Neural cell (in vitro differentiated cells): Measurements from ENCODE around the gene MRPL23.

Source experiments
- CTCF ChIP-seq: fragments of 450-650 bp; IDR thresholded peaks from 2 replicates; pipeline ENCODE4 v1.5.1; 2014; ENCODE audit warnings: antibody characterized with exemption, mild to moderate bottlenecking, moderate library complexity; ENCODE audit not compliant: poor library complexity, severe bottlenecking
- EZH2 ChIP-seq: fragments of 200-600, 300-800 bp; shearing (Covaris generic), sonication (generic); IDR thresholded peaks from 2 replicates; pipeline ENCODE4 v1.6.1; 2014; ENCODE audit warnings: antibody characterized with exemption, low read length, borderline replicate concordance, mild to moderate bottlenecking; ENCODE audit not compliant: insufficient read depth, poor library complexity, severe bottlenecking
- MXI1 ChIP-seq: fragments of 450-650 bp; conservative IDR thresholded peaks from 2 replicates; pipeline ENCODE4 v1.6.1; 2014; ENCODE audit warnings: antibody characterized with exemption, mild to moderate bottlenecking; ENCODE audit not compliant: poor library complexity, severe bottlenecking
- POLR2AphosphoS5 ChIP-seq: IDR thresholded peaks from 2 replicates; pipeline ENCODE4 v1.6.1; 2012
- RAD21 ChIP-seq: fragments of 450-650 bp; conservative IDR thresholded peaks from 2 replicates; pipeline ENCODE4 v1.6.1; 2014; ENCODE audit warnings: antibody characterized with exemption, mild to moderate bottlenecking, moderate library complexity
- REST ChIP-seq: IDR thresholded peaks from 2 replicates; pipeline ENCODE4 v1.6.1; 2012; ENCODE audit warnings: borderline replicate concordance
- TAF1 ChIP-seq: IDR thresholded peaks from 2 replicates; pipeline ENCODE4 v1.6.1; 2012; ENCODE audit warnings: low read depth

GRCh38 chr11:1964348-1964747, 17.2 kb downstream of the MRPL23 start:
- TF ChIP-seq CTCF, result no peak
- no peak for TF ChIP-seq MXI1
- TF ChIP-seq POLR2AphosphoS5, result no peak
- no peak for TF ChIP-seq RAD21
- TF ChIP-seq EZH2, result no peak
- TF ChIP-seq REST, result no peak
- TF ChIP-seq TAF1, result no peak
